ENCODE data around the gene KAT6B. TPM values are rescaled to one million over a fixed set of nuclear protein-coding genes. Genes with fewer than 3 reads are reported as not detected.

The KAT6B gene
- total RNA-seq, 1 donor from 2014 or later: 41.0 TPM

- no peak overlapping the region for H3K4me3 ChIP-seq
- no peak for TF ChIP-seq CTCF (IDR thresholded peaks at IDR 0.05; ENCODE audit: borderline replicate concordance)
- peaks cover 60% of the 10 kb centered on the region for H3K4me1 ChIP-seq
- H3K27me3 ChIP-seq (ENCODE audit: low read depth): no peaks in the 10 kb centered on the region
- no peaks in the 10 kb centered on the region for H3K36me3 ChIP-seq
- H3K9me3 ChIP-seq (replicated peaks): no peaks in the 10 kb centered on the region
- peak overlapping the region; percentile 71 for H3K27ac ChIP-seq (replicated peaks)
- intact Hi-C loops (cut with micrococcal nuclease): no loop called here
- no peak for DNase-seq
These were observed 28.2 kb downstream of the KAT6B start for GRCh38 chr10:74854610-74855009.

- peak; percentile 38 for DNase-seq
These were observed 28.6 kb downstream of the KAT6B start for GRCh38 chr10:74855027-74855426.

GRCh38 chr10:74855439-74855838 is 29.0 kb downstream of the KAT6B start:
- intact Hi-C loops (cut with micrococcal nuclease): no loop called here
- Histone ChIP-seq H3K4me1 (peaks cover 53% of the 10 kb centered on the region), H3K36me3 (no peaks in the 10 kb centered on the region), H3K27ac (replicated peaks) (peak overlapping the region; percentile 71), H3K4me3 (no peak overlapping the region), H3K9me3 (replicated peaks) (no peaks in the 10 kb centered on the region), H3K27me3 (ENCODE audit: low read depth) (no peaks in the 10 kb centered on the region)
- TF ChIP-seq CTCF (IDR thresholded peaks at IDR 0.05; ENCODE audit: borderline replicate concordance): no peak
- DNase-seq: no peak

More at GRCh38 chr10:74855027-74855426, 28.6 kb downstream of the KAT6B start:
- Histone ChIP-seq H3K4me1 (peaks cover 57% of the 10 kb centered on the region), H3K36me3 (no peaks in the 10 kb centered on the region), H3K4me3 (no peak overlapping the region), H3K9me3 (replicated peaks) (no peaks in the 10 kb centered on the region), H3K27me3 (ENCODE audit: low read depth) (no peaks in the 10 kb centered on the region), H3K27ac (replicated peaks) (peak overlapping the region; percentile 71)
- intact Hi-C loops (cut with micrococcal nuclease): no loop called here
- TF ChIP-seq CTCF (IDR thresholded peaks at IDR 0.05; ENCODE audit: borderline replicate concordance): no peak

GRCh38 chr10:74856940-74857339 is 30.5 kb downstream of the KAT6B start:
- no peak for DNase-seq
- Histone ChIP-seq H3K4me3 (no peak overlapping the region), H3K27me3 (ENCODE audit: low read depth) (no peaks in the 10 kb centered on the region), H3K36me3 (no peaks in the 10 kb centered on the region), H3K9me3 (replicated peaks) (no peaks in the 10 kb centered on the region), H3K27ac (replicated peaks) (no peak overlapping the region), H3K4me1 (peaks cover 45% of the 10 kb centered on the region)
- TF ChIP-seq CTCF (IDR thresholded peaks at IDR 0.05; ENCODE audit: borderline replicate concordance): no peak
- intact Hi-C loops (cut with micrococcal nuclease): no loop called here

GRCh38 chr10:74857586-74857985 is 31.2 kb downstream of the KAT6B start:
- intact Hi-C loops (cut with micrococcal nuclease): no loop called here
- Histone ChIP-seq H3K27me3 (ENCODE audit: low read depth) (no peaks in the 10 kb centered on the region), H3K9me3 (replicated peaks) (no peaks in the 10 kb centered on the region), H3K36me3 (no peaks in the 10 kb centered on the region), H3K27ac (replicated peaks) (no peak overlapping the region), H3K4me1 (peaks cover 45% of the 10 kb centered on the region), H3K4me3 (no peak overlapping the region)
- TF ChIP-seq CTCF (IDR thresholded peaks at IDR 0.05; ENCODE audit: borderline replicate concordance): no peak
- DNase-seq: no peak

GRCh38 chr10:74859546-74859945 is 33.1 kb downstream of the KAT6B start:
- Histone ChIP-seq H3K4me3 (no peak overlapping the region), H3K36me3 (no peaks in the 10 kb centered on the region), H3K27ac (replicated peaks) (no peak overlapping the region), H3K27me3 (ENCODE audit: low read depth) (no peaks in the 10 kb centered on the region), H3K9me3 (replicated peaks) (no peaks in the 10 kb centered on the region), H3K4me1 (peaks cover 33% of the 10 kb centered on the region)
- no peak for DNase-seq
- intact Hi-C loops (cut with micrococcal nuclease): no loop called here
- no peak for TF ChIP-seq CTCF (IDR thresholded peaks at IDR 0.05; ENCODE audit: borderline replicate concordance)
